ENCODE data around the gene CNBP.

DNA sequence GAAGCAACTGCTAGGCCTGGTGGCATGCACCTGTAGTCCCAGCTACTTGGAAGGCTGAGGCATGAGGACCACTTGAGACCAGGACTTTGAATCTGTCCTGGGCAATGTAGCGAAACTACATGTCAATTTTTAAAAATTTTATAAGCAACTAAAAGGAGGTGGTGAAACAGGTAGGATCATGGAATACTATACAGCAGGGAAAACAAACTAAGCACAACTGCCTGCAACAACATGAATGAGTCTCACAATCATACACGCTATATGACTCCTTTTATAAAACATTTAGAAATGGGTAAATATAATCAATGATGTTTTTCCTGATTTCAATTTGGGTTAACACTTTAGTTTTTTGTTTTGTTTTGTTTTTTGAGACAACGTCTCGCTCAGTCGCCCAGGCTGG is 29.5 kb upstream of the CNBP start:
- TF ChIP-seq GATA2 (IDR thresholded peaks at IDR 0.05; ENCODE audit: low read depth, low read length) = no peak
- no peak for TF ChIP-seq GATA3 (IDR thresholded peaks at IDR 0.05; ENCODE audit: low read depth, low read length)
